A549 (cell line): ENCODE results near the gene TYK2. TPM values are rescaled to one million over a fixed set of nuclear protein-coding genes. Genes with fewer than 3 reads are reported as not detected.

ENCODE experiments used
- ATAC-seq, 2 experiments: fragments of 200-7000 bp in 1 of 2; fragments of >200 bp in 1 of 2; cut with Nextera tagmentation in 1 of 2; cut with Tn5 transposase in 1 of 2; 3 replicates each; pipeline versions ENCODE4 v1.8.0 to v1.9.1; 2018 to 2020; ENCODE audit warnings: mild to moderate bottlenecking in 1 of 2, moderate library complexity in 1 of 2
- CTCF ChIA-PET: fragments of 300-600 bp; sonication (Branson Sonifier 250); formaldehyde crosslinking; extraction: SDS; loops from one replicate; lab custom pipeline; 2021; ENCODE audit warnings: antibody characterized with exemption, inconsistent platforms; lab: Yijun Ruan, JAX
- POLR2A ChIA-PET: fragments of 350-600 bp; formaldehyde crosslinking; extraction: SDS; loops from one replicate; lab custom pipeline; 2021; ENCODE audit warnings: antibody characterized with exemption, inconsistent platforms; lab: Yijun Ruan, JAX
- DNase-seq, 2 experiments: peaks; one replicate each; pipeline versions ENCODE4 v3.0.0 to v3.0.0-alpha.2; 2011 to 2016; ENCODE audit warnings: low read depth in 1 of 2, low spot score in 1 of 2
- FAIRE-seq: peaks from 2 replicates; lab custom pipeline; 2011; peaks lifted over from hg19 to GRCh38; lab: Jason Lieb, UNC
- H3K27ac ChIP-seq, 2 experiments: fragments of >200 bp; sonication (Bioruptor Twin); formaldehyde crosslinking; 3 replicates each; pipeline ENCODE4 v1.5.1; 2016 to 2017
- H3K4me1 ChIP-seq: fragments of >200 bp; sonication (Bioruptor Twin); formaldehyde crosslinking; 3 replicates; pipeline ENCODE4 v1.6.1; 2016
- H3K4me2 ChIP-seq: fragments of >200 bp; sonication (Bioruptor Twin); formaldehyde crosslinking; 3 replicates; pipeline ENCODE4 v1.6.1; 2016
- H3K4me3 ChIP-seq: fragments of >200 bp; sonication (Bioruptor Twin); formaldehyde crosslinking; 3 replicates; pipeline ENCODE4 v1.5.1; 2016
- H3K9me3 ChIP-seq: fragments of >200 bp; sonication (Bioruptor Twin); formaldehyde crosslinking; 3 replicates; pipeline ENCODE4 v1.6.1; 2016
- ATOH8 ChIP-seq: fragments of 250-450 bp; sonication (Bioruptor Pico); IDR thresholded peaks from 2 replicates; pipeline ENCODE4 v1.5.0; 2020; ENCODE audit warnings: low read depth, mild to moderate bottlenecking, moderate library complexity
- FOSL2 ChIP-seq, 2 experiments: fragments of 450-650 bp in 1 of 2; fragments of >200 bp in 1 of 2; sonication (Bioruptor Twin) in 1 of 2; formaldehyde crosslinking; IDR thresholded peaks; 2 replicates each; pipeline versions ENCODE4 v1.5.0 to v1.6.1; 2016 to 2020; ENCODE audit warnings: mild to moderate bottlenecking in 1 of 2, moderate library complexity in 1 of 2
- FOXS1 ChIP-seq: fragments of 250-450 bp; sonication (Bioruptor Pico); IDR thresholded peaks from 2 replicates; pipeline ENCODE4 v1.5.0; 2020; ENCODE audit warnings: mild to moderate bottlenecking, moderate library complexity
- GATA3 ChIP-seq: IDR thresholded peaks from 2 replicates; pipeline ENCODE4 v1.6.1; 2012; ENCODE audit warnings: borderline replicate concordance
- HDAC2 ChIP-seq: fragments of 200-600 bp; sonication (generic); IDR thresholded peaks from 2 replicates; pipeline ENCODE4 v1.6.1; 2016
- HMGXB4 ChIP-seq: fragments of 250-450 bp; sonication (Bioruptor Pico); IDR thresholded peaks from 2 replicates; pipeline ENCODE4 v1.5.0; 2021; ENCODE audit warnings: mild to moderate bottlenecking, moderate library complexity, borderline replicate concordance
- HOXB5 ChIP-seq: fragments of 250-450 bp; sonication (Bioruptor Pico); IDR thresholded peaks from 2 replicates; pipeline ENCODE4 v1.5.0; 2020; ENCODE audit warnings: mild to moderate bottlenecking, moderate library complexity
- JUN ChIP-seq, 2 experiments: fragments of >200 bp; sonication (Bioruptor Twin); formaldehyde crosslinking; IDR thresholded peaks; 2 replicates in 1 of 2; 3 replicates in 1 of 2; pipeline ENCODE4 v1.6.1; 2016 to 2017
- MYC ChIP-seq: IDR thresholded peaks from 2 replicates; pipeline ENCODE4 v1.6.1; 2012; ENCODE audit warnings: mild to moderate bottlenecking, inconsistent platforms, low read length, improper control_type of control experiment, borderline replicate concordance
- NPAS2 ChIP-seq: fragments of 250-450 bp; sonication (Bioruptor Pico); IDR thresholded peaks from 2 replicates; pipeline ENCODE4 v1.8.0; 2022; ENCODE audit warnings: mild to moderate bottlenecking, moderate library complexity, borderline replicate concordance
- PBX3 ChIP-seq: IDR thresholded peaks from 2 replicates; pipeline ENCODE4 v1.6.1; 2012
- RAD21 ChIP-seq, 2 experiments: fragments of >200 bp in 1 of 2; sonication (Bioruptor Twin) in 1 of 2; formaldehyde crosslinking in 1 of 2; IDR thresholded peaks in 1 of 2; conservative IDR thresholded peaks in 1 of 2; 2 replicates in 1 of 2; 3 replicates in 1 of 2; pipeline ENCODE4 v1.6.1; 2012 to 2018; ENCODE audit warnings: inconsistent platforms in 1 of 2
- RARB ChIP-seq: fragments of 250-450 bp; sonication (Bioruptor Pico); IDR thresholded peaks from 2 replicates; pipeline ENCODE4 v1.8.0; 2021; ENCODE audit warnings: mild to moderate bottlenecking, moderate library complexity
- RCOR1 ChIP-seq: fragments of 150-350 bp; IDR thresholded peaks from 2 replicates; pipeline ENCODE4 v1.6.1; 2014; ENCODE audit warnings: antibody characterized with exemption, low read length, low read depth
- REST ChIP-seq: fragments of 200-600 bp; sonication (generic); IDR thresholded peaks from 2 replicates; pipeline ENCODE4 v1.6.1; 2016; ENCODE audit warnings: antibody characterized with exemption, mild to moderate bottlenecking, moderate library complexity
- SMC3 ChIP-seq: fragments of >200 bp; sonication (Bioruptor Twin); formaldehyde crosslinking; IDR thresholded peaks from 3 replicates; pipeline ENCODE4 v1.6.1; 2018; ENCODE audit warnings: inconsistent platforms
- SREBF2 ChIP-seq: fragments of 450-650 bp; IDR thresholded peaks from 2 replicates; pipeline ENCODE4 v1.6.1; 2014; ENCODE audit warnings: mild to moderate bottlenecking, moderate library complexity
- TFCP2L1 ChIP-seq: fragments of 250-450 bp; sonication (Bioruptor Pico); IDR thresholded peaks from 2 replicates; pipeline ENCODE4 v1.5.0; 2021; ENCODE audit warnings: mild to moderate bottlenecking
- ZC3H11A ChIP-seq: fragments of 450-650 bp; IDR thresholded peaks from 2 replicates; pipeline ENCODE4 v1.6.1; 2014; ENCODE audit warnings: antibody characterized with exemption, mild to moderate bottlenecking
- ZFP36 ChIP-seq: fragments of 450-650 bp; IDR thresholded peaks from 2 replicates; pipeline ENCODE4 v1.6.1; 2014; ENCODE audit warnings: borderline replicate concordance; ENCODE audit not compliant: partially characterized antibody
- ZSCAN20 ChIP-seq: fragments of 250-450 bp; sonication (Bioruptor Pico); IDR thresholded peaks from 2 replicates; pipeline ENCODE4 v1.8.0; 2022; ENCODE audit warnings: mild to moderate bottlenecking, moderate library complexity
- WGBS: methylation state at CpG from one replicate; pipeline ENCODE4 v1.1.6; 2017; ENCODE audit errors: missing lambda C conversion rate; 5-methylcytosine and 5-hydroxymethylcytosine counted together
- polyA plus RNA-seq, 4 experiments: library from polyadenylated mRNA; depleted of rRNA in 3 of 4; stranded (reverse); fragments of >200 nt; fragmentation: RNase III in 1 of 4; extraction: RNeasy Plus Mini Kit Qiagen cat#74134 plus additional on column Dnase treatment in 1 of 4; gene quantifications; 2 replicates in 3 of 4; 3 replicates in 1 of 4; pipeline ENCODE4 v1.2.3, GENCODE V29; 2011 to 2017

The TYK2 gene
- polyA plus RNA-seq, 2 of the 4 experiments (the other 2 are of a cell fraction), result 17.0 to 57.1 TPM

- ATAC-seq, result no peak
- Histone ChIP-seq H3K4me2 (no peak overlapping the region), H3K4me1 (peaks cover 12% of the 10 kb centered on the region), H3K27ac (no peak overlapping the region), H3K9me3 (no peaks in the 10 kb centered on the region), H3K4me3 (no peak overlapping the region)
- no peak for FAIRE-seq
- ChIA-PET CTCF (interaction anchor here (0.5 to 1.4 kb wide), 3 partner anchors 42 to 59 kb away, joined by 3 to 5 read pairs (median 4); no protein-coding TSS in a partner anchor), POLR2A (interaction anchor here (1.0 kb wide), 1 partner anchor 16 kb away, joined by 5 read pairs; no protein-coding TSS in a partner anchor)
- no peak for DNase-seq
- TF ChIP-seq SMC3, result no peak
- TF ChIP-seq FOXS1, result no peak
- no peak for TF ChIP-seq RAD21 (conservative IDR thresholded peaks at IDR 0.05 in 1 of 2, IDR thresholded peaks at IDR 0.05 in 1 of 2)
- no peak for TF ChIP-seq HDAC2
- TF ChIP-seq TFCP2L1, result no peak
- TF ChIP-seq ATOH8 (CRISPR knock-in tag), result no peak
- no peak for TF ChIP-seq ZFP36
- WGBS, result 94% methylated on average over 11 of the region's 15 CpGs
These were observed 62.4 kb downstream of the TYK2 start for GRCh38 chr19:10317857-10318462.

- FAIRE-seq (no peak), ATAC-seq (no peak), DNase-seq (no peak)
- TF ChIP-seq HOXB5 (CRISPR knock-in tag) (no peak), REST (no peak), HMGXB4 (CRISPR knock-in tag) (no peak), RCOR1 (no peak), ZSCAN20 (CRISPR knock-in tag) (no peak), MYC (no peak), FOXS1 (no peak), JUN (IDR thresholded peaks at IDR 0.05) (no peak), FOSL2 (IDR thresholded peaks at IDR 0.05) (no peak), FOSL2 (CRISPR knock-in tag; IDR thresholded peaks at IDR 0.05) (no peak), SREBF2 (no peak), RARB (CRISPR knock-in tag) (no peak), ZC3H11A (no peak), NPAS2 (CRISPR knock-in tag) (no peak), PBX3 (no peak), GATA3 (no peak)
- no peak overlapping the region for H3K4me3 ChIP-seq
- no peak overlapping the region for H3K27ac ChIP-seq
- peaks cover 12% of the 10 kb centered on the region for H3K4me1 ChIP-seq
- no peaks in the 10 kb centered on the region for H3K9me3 ChIP-seq
- ChIA-PET POLR2A (interaction anchor here (1.0 kb wide), 1 partner anchor 16 kb away, joined by 5 read pairs; no protein-coding TSS in a partner anchor), CTCF (interaction anchor here (0.7 to 1.4 kb wide), 3 partner anchors 12 to 72 kb away, joined by 3 to 5 read pairs (median 4); no protein-coding TSS in a partner anchor)
- no peak overlapping the region for H3K4me2 ChIP-seq
- WGBS, result 85% methylated on average over 26 of the region's 29 CpGs
These were observed 63.1 kb downstream of the TYK2 start for GRCh38 chr19:10317045-10317856.
